H1 (cell line): ENCODE measurements around the gene PFKM. TPM values are rescaled to one million over a fixed set of nuclear protein-coding genes. Genes with fewer than 3 reads are reported as not detected.

Experiments
- CTCF ChIA-PET: fragments of 300-600 bp; sonication (Branson Sonifier 250); formaldehyde crosslinking; loops from one replicate; lab custom pipeline; 2021; ENCODE audit not compliant: partially characterized antibody; lab: Charles Lee
- POLR2A ChIA-PET: fragments of 300-600 bp; sonication (Branson Sonifier 250); formaldehyde crosslinking; loops from one replicate; lab custom pipeline; 2021; ENCODE audit warnings: inconsistent platforms; ENCODE audit not compliant: partially characterized antibody; lab: Charles Lee
- DNase-seq, 2 experiments: peaks; one replicate each; pipeline versions ENCODE4 v3.0.0 to v3.0.0-alpha.2; 2010 to 2022; ENCODE audit warnings: low spot score in 2 of 2, low read depth in 1 of 2, mixed read lengths in 1 of 2
- FAIRE-seq: peaks from 2 replicates; lab custom pipeline; 2011; peaks lifted over from hg19 to GRCh38; lab: Jason Lieb, UNC
- H2AFZ ChIP-seq: 2 replicates; pipeline ENCODE4 v1.8.1; 2012; ENCODE audit warnings: low read length, inconsistent platforms
- H2AK5ac ChIP-seq: 2 replicates; pipeline ENCODE4 v1.6.1; 2013; ENCODE audit warnings: low read depth, low read length
- H2BK120ac ChIP-seq: replicated peaks from 2 replicates; pipeline ENCODE3; 2013; ENCODE audit warnings: low read depth, low read length, inconsistent platforms
- H2BK12ac ChIP-seq: 2 replicates; pipeline ENCODE4 v1.6.1; 2013; ENCODE audit warnings: low read depth, low read length
- H2BK15ac ChIP-seq: 2 replicates; pipeline ENCODE4 v1.6.1; 2013; ENCODE audit warnings: low read length
- H2BK20ac ChIP-seq: 2 replicates; pipeline ENCODE4 v1.6.1; 2013; ENCODE audit warnings: low read length
- H2BK5ac ChIP-seq: 2 replicates; pipeline ENCODE4 v1.6.1; 2013; ENCODE audit warnings: low read depth, low read length
- H3K14ac ChIP-seq: 2 replicates; pipeline ENCODE4 v1.6.1; 2013; ENCODE audit warnings: inconsistent platforms; ENCODE audit not compliant: insufficient read length
- H3K18ac ChIP-seq: 2 replicates; pipeline ENCODE4 v1.6.1; 2013; ENCODE audit warnings: low read length; ENCODE audit errors: extremely low read depth
- H3K23ac ChIP-seq: 2 replicates; pipeline ENCODE4 v1.6.1; 2013; ENCODE audit warnings: inconsistent platforms; ENCODE audit not compliant: insufficient read length
- H3K23me2 ChIP-seq: 2 replicates; pipeline ENCODE4 v1.6.1; 2013; ENCODE audit warnings: low read depth, low read length
- H3K27ac ChIP-seq: 2 replicates; pipeline ENCODE4 v1.6.1; 2011; ENCODE audit warnings: low read depth, low read length, inconsistent platforms
- H3K27me3 ChIP-seq, 4 experiments: replicated peaks in 1 of 4; 1 replicate in 1 of 4; 2 replicates in 3 of 4; pipeline versions ENCODE4 v1.6.1 to v1.8.1; 2011 to 2013; ENCODE audit warnings: low read length in 3 of 4, mild to moderate bottlenecking in 3 of 4, inconsistent platforms in 2 of 4, mixed read lengths in 2 of 4, moderate library complexity in 1 of 4; ENCODE audit not compliant: control insufficient read depth in 3 of 4, insufficient read depth in 3 of 4; ENCODE audit errors: extremely low read depth in 1 of 4
- H3K36me3 ChIP-seq, 4 experiments: 2 replicates each; pipeline versions ENCODE4 v1.6.1 to v1.8.1; 2011 to 2013; ENCODE audit warnings: mild to moderate bottlenecking in 4 of 4, low read length in 3 of 4, moderate library complexity in 2 of 4, control low read depth in 1 of 4, inconsistent platforms in 1 of 4; ENCODE audit not compliant: insufficient read depth in 4 of 4, control insufficient read depth in 2 of 4
- H3K4ac ChIP-seq: replicated peaks from 2 replicates; pipeline ENCODE3; 2013; ENCODE audit warnings: low read length, low read depth, mixed read lengths, inconsistent platforms; ENCODE audit not compliant: insufficient read length
- H3K4me1 ChIP-seq, 4 experiments: replicated peaks in 1 of 4; 1 replicate in 1 of 4; 2 replicates in 3 of 4; pipeline versions ENCODE4 v1.6.1 to v1.8.1; 2011 to 2013; ENCODE audit warnings: low read length in 3 of 4, inconsistent platforms in 2 of 4, mixed read lengths in 1 of 4; ENCODE audit not compliant: insufficient read depth in 4 of 4, control insufficient read depth in 3 of 4
- H3K4me2 ChIP-seq, 2 experiments: 2 replicates each; pipeline versions ENCODE4 v1.6.1 to v1.8.1; 2011 to 2013; ENCODE audit warnings: low read depth in 2 of 2, low read length in 2 of 2, control low read depth in 1 of 2, inconsistent platforms in 1 of 2, mild to moderate bottlenecking in 1 of 2; ENCODE audit not compliant: insufficient read depth in 1 of 2
- H3K4me3 ChIP-seq, 4 experiments: fragments of 200-600, 300-600 bp in 1 of 4; sonication (generic), shearing (Covaris generic), sonication (Bioruptor Twin) in 1 of 4; 2 replicates each; pipeline versions ENCODE4 v1.5.1 to v1.8.1; 2011 to 2016; ENCODE audit warnings: low read length in 4 of 4, low read depth in 3 of 4, control low read depth in 2 of 4, inconsistent platforms in 2 of 4, mild to moderate bottlenecking in 2 of 4, mixed read lengths in 1 of 4, moderate library complexity in 1 of 4; ENCODE audit not compliant: insufficient read depth in 2 of 4; ENCODE audit errors: extremely low read depth in 1 of 4
- H3K56ac ChIP-seq: replicated peaks from 2 replicates; pipeline ENCODE3; 2013; ENCODE audit warnings: low read depth, mild to moderate bottlenecking, mixed read lengths, low read length, inconsistent platforms; ENCODE audit not compliant: insufficient read length
- H3K79me1 ChIP-seq: 2 replicates; pipeline ENCODE4 v1.6.1; 2013; ENCODE audit warnings: low read depth, low read length, control low read depth
- H3K79me2 ChIP-seq, 2 experiments: 2 replicates each; pipeline versions ENCODE4 v1.6.1 to v1.8.1; 2012 to 2013; ENCODE audit warnings: low read length in 2 of 2, mild to moderate bottlenecking in 2 of 2, inconsistent platforms in 1 of 2; ENCODE audit not compliant: insufficient read depth in 2 of 2, control insufficient read depth in 1 of 2
- H3K9ac ChIP-seq, 4 experiments: replicated peaks in 1 of 4; 1 replicate in 1 of 4; 2 replicates in 3 of 4; pipeline versions ENCODE4 v1.6.1 to v1.8.1; 2011 to 2013; ENCODE audit warnings: low read depth in 3 of 4, low read length in 3 of 4, control low read depth in 2 of 4, mild to moderate bottlenecking in 2 of 4, moderate library complexity in 2 of 4, inconsistent platforms in 1 of 4; ENCODE audit errors: extremely low read depth in 1 of 4
- H3K9me3 ChIP-seq, 2 experiments: 2 replicates each; pipeline versions ENCODE4 v1.6.1 to v1.8.1; 2012 to 2013; ENCODE audit warnings: mild to moderate bottlenecking in 2 of 2, moderate library complexity in 2 of 2, control low read depth in 1 of 2, inconsistent platforms in 1 of 2, low read depth in 1 of 2, low read length in 1 of 2, mixed read lengths in 1 of 2; ENCODE audit not compliant: insufficient read depth in 2 of 2
- H4K20me1 ChIP-seq, 2 experiments: replicated peaks in 1 of 2; 2 replicates each; pipeline versions ENCODE3 to v1.8.1; 2011 to 2013; ENCODE audit warnings: inconsistent platforms in 2 of 2, low read length in 2 of 2, mild to moderate bottlenecking in 1 of 2; ENCODE audit not compliant: insufficient read depth in 2 of 2, control insufficient read depth in 1 of 2
- H4K5ac ChIP-seq: 2 replicates; pipeline ENCODE4 v1.6.1; 2013; ENCODE audit warnings: low read length, low read depth, mixed read lengths, inconsistent platforms; ENCODE audit not compliant: insufficient read length
- H4K8ac ChIP-seq: 2 replicates; pipeline ENCODE4 v1.8.0; 2013; ENCODE audit warnings: mild to moderate bottlenecking, moderate library complexity, low read length, inconsistent platforms; ENCODE audit not compliant: insufficient read depth; ENCODE audit errors: extremely low read depth
- H4K91ac ChIP-seq: replicated peaks from 2 replicates; pipeline ENCODE3; 2013; ENCODE audit warnings: low read length, mixed read lengths, inconsistent platforms; ENCODE audit not compliant: insufficient read length
- BACH1 ChIP-seq: IDR thresholded peaks from 2 replicates; pipeline ENCODE4 v1.6.1; 2012; ENCODE audit warnings: low read length, improper control_type of control experiment
- CEBPB ChIP-seq: IDR thresholded peaks from 2 replicates; pipeline ENCODE4 v1.6.1; 2012; ENCODE audit warnings: low read depth, low read length
- CHD1 ChIP-seq: IDR thresholded peaks from 2 replicates; pipeline ENCODE4 v1.6.1; 2012; ENCODE audit warnings: low read depth, low read length, improper control_type of control experiment
- CHD2 ChIP-seq: IDR thresholded peaks from 2 replicates; pipeline ENCODE4 v1.6.1; 2012; ENCODE audit warnings: low read length, improper control_type of control experiment
- CREB1 ChIP-seq: IDR thresholded peaks from 2 replicates; pipeline ENCODE4 v1.6.1; 2012; ENCODE audit warnings: inconsistent platforms
- JUND ChIP-seq: IDR thresholded peaks from 2 replicates; pipeline ENCODE4 v1.6.1; 2011; ENCODE audit warnings: mild to moderate bottlenecking, improper control_type of control experiment, low read length
- KDM5A ChIP-seq: fragments of 200-600 bp; IDR thresholded peaks from 2 replicates; pipeline ENCODE4 v1.7.1; 2012; ENCODE audit warnings: mild to moderate bottlenecking, low read length, inconsistent platforms, mixed read lengths
- NANOG ChIP-seq: IDR thresholded peaks from 2 replicates; pipeline ENCODE4 v1.6.1; 2011; ENCODE audit warnings: low read length, low read depth, mild to moderate bottlenecking, inconsistent platforms; ENCODE audit not compliant: insufficient read depth, poor library complexity, severe bottlenecking
- POLR2A ChIP-seq, 2 experiments: IDR thresholded peaks; 1 replicate in 1 of 2; 2 replicates in 1 of 2; pipeline ENCODE4 v1.6.1; 2011; ENCODE audit warnings: low read depth in 2 of 2, low read length in 2 of 2, mild to moderate bottlenecking in 2 of 2; ENCODE audit errors: control extremely low read depth in 1 of 2
- RXRA ChIP-seq: IDR thresholded peaks from 2 replicates; pipeline ENCODE4 v1.6.1; 2011; ENCODE audit warnings: low read depth, mild to moderate bottlenecking, low read length, moderate library complexity; ENCODE audit not compliant: insufficient read depth
- SAP30 ChIP-seq: fragments of 300-600 bp; sonication (generic); IDR thresholded peaks from 2 replicates; pipeline ENCODE4 v1.7.1; 2012; ENCODE audit warnings: low read length, moderate library complexity, mild to moderate bottlenecking, inconsistent platforms; ENCODE audit not compliant: insufficient read depth, insufficient replicate concordance
- SUZ12 ChIP-seq: fragments of 200-600 bp; sonication (generic); IDR thresholded peaks from 2 replicates; pipeline ENCODE4 v1.6.1; 2012; ENCODE audit warnings: mild to moderate bottlenecking, inconsistent platforms, low read length, moderate library complexity, mixed read lengths
- WGBS, 2 experiments: shearing (Covaris generic) in 1 of 2; methylation state at CpG; one replicate each; pipeline versions ENCODE4 v1.1.6 to v1.1.7; 2013 to 2015; ENCODE audit warnings: low lambda C conversion rate in 2 of 2, mixed read lengths in 2 of 2, inconsistent platforms in 1 of 2, low coverage in 1 of 2, missing lambda C conversion rate in 1 of 2; ENCODE audit not compliant: insufficient replicate concordance in 2 of 2, insufficient coverage in 1 of 2, insufficient read length in 1 of 2; ENCODE audit errors: extremely low coverage in 1 of 2, missing lambda C conversion rate in 1 of 2; 5-methylcytosine and 5-hydroxymethylcytosine counted together
- polyA plus RNA-seq, 7 experiments: library from polyadenylated mRNA; depleted of rRNA in 3 of 7; stranded (reverse) in 5 of 7; unstranded in 2 of 7; fragments of >200 nt in 5 of 7; fragments of 200-250 nt in 2 of 7; gene quantifications; 1 replicate in 5 of 7; 2 replicates in 1 of 7; 4 replicates in 1 of 7; pipeline versions ENCODE4 v1.2.1 to v1.2.3, GENCODE V29; 2011 to 2013; ENCODE audit warnings: missing spikeins in 2 of 7, mixed read lengths in 2 of 7
- total RNA-seq: library from RNA; stranded (reverse); fragmentation: NEBNext Ultra II Directional; extraction: Animal tissue kit (Norgen Biotek cat#: 25700); gene quantifications from 2 replicates; pipeline ENCODE4 v1.2.1, GENCODE V29; 2021

Gene PFKM
- total and polyA plus RNA-seq, 2 of the 8 experiments (the other 6 are each of a cell fraction or from before 2014, with no cell fraction given): 62.6 to 106 TPM

DNA sequence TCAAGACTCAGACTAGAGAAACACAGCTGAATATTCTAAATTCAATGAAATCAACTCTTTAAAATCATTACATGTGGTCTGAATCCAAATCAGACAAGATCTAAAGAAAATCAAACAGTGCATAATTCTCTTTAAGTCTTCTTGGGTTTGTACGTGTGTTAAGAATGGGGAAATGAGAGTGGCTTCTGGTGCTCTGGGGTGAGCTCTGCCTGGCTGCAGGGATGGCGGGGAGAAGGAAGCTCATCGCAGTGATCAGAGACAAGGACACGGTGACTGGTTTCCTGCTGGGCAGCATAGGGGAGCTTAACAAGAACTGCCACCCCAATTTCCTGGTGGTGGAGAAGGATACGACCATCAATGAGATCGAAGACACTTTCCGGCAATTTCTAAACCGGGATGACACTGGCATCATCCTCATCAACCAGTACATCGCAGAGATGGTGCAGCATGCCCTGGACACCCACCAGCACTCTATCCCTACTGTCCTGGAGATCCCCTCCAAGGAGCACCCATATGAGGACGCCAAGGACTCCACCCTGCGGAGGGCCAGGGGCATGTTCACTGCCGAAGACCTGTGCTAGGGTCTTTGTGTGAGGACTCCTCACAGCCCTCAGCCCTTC lies 34.2 kb upstream of the PFKM start:
- Histone ChIP-seq H3K4me2 (no peak overlapping the region), H2BK120ac (no peak overlapping the region), H3K9me3 (no peaks in the 10 kb centered on the region), H3K18ac (no peak overlapping the region), H3K23ac (no peak overlapping the region), H2BK12ac (no peak overlapping the region), H3K14ac (no peak overlapping the region), H3K4me1 (no peaks in the 10 kb centered on the region), H3K56ac (no peak overlapping the region), H3K4ac (no peak overlapping the region), H3K23me2 (no peaks in the 10 kb centered on the region), H4K20me1 (no peaks in the 10 kb centered on the region), H4K91ac (no peak overlapping the region), H3K27me3 (no peaks in the 10 kb centered on the region), H2BK20ac (no peak overlapping the region), H2BK5ac (no peak overlapping the region), H3K27ac (no peak overlapping the region)
- ChIA-PET CTCF (interaction anchor here (0.7 to 2.2 kb wide), 10 partner anchors 24 to 234 kb away, joined by 3 to 7 read pairs (median 4); partner anchors contain the start of genes ASB8 and PFKM), POLR2A (interaction anchor here (1.4 kb wide), 1 partner anchor 91 kb away, joined by 4 read pairs; no protein-coding TSS in a partner anchor)
- FAIRE-seq: no peak
- WGBS, 2 experiments: 94% methylated on average over 12 of the region's 12 CpGs; no CpG with 5 or more reads in 1 of the 2 experiments
- TF ChIP-seq CHD2 (no peak), NANOG (no peak), CREB1 (no peak), SAP30 (no peak), CHD1 (no peak), KDM5A (no peak), SUZ12 (no peak), JUND (no peak), POLR2A (IDR thresholded peaks at IDR 0.05; ENCODE audit: control extremely low read depth in 1 of 2, low read depth in 2 of 2, low read length in 2 of 2) (no peak), BACH1 (no peak), CEBPB (no peak), RXRA (no peak)
- TF ChIP-seq, all 59 proteins: peak for 0
- no peak for DNase-seq
- H4K5ac ChIP-seq: no peak overlapping the region
- H3K4me3 ChIP-seq: no peak overlapping the region
- no peaks in the 10 kb centered on the region for H3K79me2 ChIP-seq
- no peak overlapping the region for H2AK5ac ChIP-seq
- H3K36me3 ChIP-seq: peaks cover 0 to 41% (median 14%) of the 10 kb centered on the region in 4 experiments; a peak in 6 of 8 replicates
- H3K79me1 ChIP-seq: no peaks in the 10 kb centered on the region
- H2AFZ ChIP-seq: no peak overlapping the region
- no peak overlapping the region for H3K9ac ChIP-seq
- no peak overlapping the region for H4K8ac ChIP-seq
- no peak overlapping the region for H2BK15ac ChIP-seq
